Measurements from ENCODE around the gene SGO2. TPM values are rescaled to one million over a fixed set of nuclear protein-coding genes. Genes with fewer than 3 reads are reported as not detected.

Gene SGO2
- total RNA-seq, 1 donor from 2014 or later, result 4.9 TPM

- no peak for TF ChIP-seq EZH2 (IDR thresholded peaks at IDR 0.05; ENCODE audit: insufficient read depth, low read length)
- TF ChIP-seq, protein P1, sequence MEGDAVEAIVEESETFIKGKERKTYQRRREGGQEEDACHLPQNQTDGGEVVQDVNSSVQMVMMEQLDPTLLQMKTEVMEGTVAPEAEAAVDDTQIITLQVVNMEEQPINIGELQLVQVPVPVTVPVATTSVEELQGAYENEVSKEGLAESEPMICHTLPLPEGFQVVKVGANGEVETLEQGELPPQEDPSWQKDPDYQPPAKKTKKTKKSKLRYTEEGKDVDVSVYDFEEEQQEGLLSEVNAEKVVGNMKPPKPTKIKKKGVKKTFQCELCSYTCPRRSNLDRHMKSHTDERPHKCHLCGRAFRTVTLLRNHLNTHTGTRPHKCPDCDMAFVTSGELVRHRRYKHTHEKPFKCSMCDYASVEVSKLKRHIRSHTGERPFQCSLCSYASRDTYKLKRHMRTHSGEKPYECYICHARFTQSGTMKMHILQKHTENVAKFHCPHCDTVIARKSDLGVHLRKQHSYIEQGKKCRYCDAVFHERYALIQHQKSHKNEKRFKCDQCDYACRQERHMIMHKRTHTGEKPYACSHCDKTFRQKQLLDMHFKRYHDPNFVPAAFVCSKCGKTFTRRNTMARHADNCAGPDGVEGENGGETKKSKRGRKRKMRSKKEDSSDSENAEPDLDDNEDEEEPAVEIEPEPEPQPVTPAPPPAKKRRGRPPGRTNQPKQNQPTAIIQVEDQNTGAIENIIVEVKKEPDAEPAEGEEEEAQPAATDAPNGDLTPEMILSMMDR (IDR thresholded peaks at IDR 0.05; ENCODE audit: insufficient read depth, low read depth, low read length), result no peak
- Histone ChIP-seq H2AFZ (ENCODE audit: low read depth, low read length) (peak overlapping the region; percentile 86), H4K20me1 (ENCODE audit: insufficient read depth, low read length) (no peaks in the 10 kb centered on the region), H3K4me3 (ENCODE audit: insufficient read depth, low read depth, low read length) (no peak overlapping the region), H3K27ac (ENCODE audit: low read depth, low read length) (no peak overlapping the region), H3K4me1 (ENCODE audit: insufficient read depth, low read length) (peaks cover 10% of the 10 kb centered on the region), H3K27me3 (ENCODE audit: insufficient read depth, low read length) (no peaks in the 10 kb centered on the region), H3K79me2 (ENCODE audit: insufficient read depth, low read length) (no peaks in the 10 kb centered on the region), H3K9me3 (ENCODE audit: insufficient read depth, low read depth, low read length) (no peaks in the 10 kb centered on the region), H3K9ac (ENCODE audit: low read length) (no peak overlapping the region), H3K36me3 (ENCODE audit: insufficient read depth, low read length) (no peaks in the 10 kb centered on the region), H3K4me2 (ENCODE audit: low read length) (peak overlapping the region; percentile 97)
- FAIRE-seq, result no peak
- Mint-ChIP-seq H3K4me3 (ENCODE audit: unreplicated experiment) (peak overlapping the region; percentile 82), H3K9me3 (ENCODE audit: unreplicated experiment) (no peaks in the 10 kb centered on the region), H3K27me3 (ENCODE audit: low read depth, unreplicated experiment) (peaks cover 15% of the 10 kb centered on the region), H3K27ac (ENCODE audit: unreplicated experiment) (no peak overlapping the region), H3K4me1 (ENCODE audit: low read depth, unreplicated experiment) (peaks cover 1% of the 10 kb centered on the region), H3K36me3 (ENCODE audit: low read depth, unreplicated experiment) (no peaks in the 10 kb centered on the region)
- no peak for DNase-seq (ENCODE audit: low read depth)
Observed at GRCh38 chr2:200586644-200586975, 60.6 kb downstream of the SGO2 start.

- no peak overlapping the region for H2AFZ ChIP-seq (ENCODE audit: low read depth, low read length)
- Mint-ChIP-seq H3K9me3 (ENCODE audit: unreplicated experiment) (no peaks in the 10 kb centered on the region), H3K4me3 (ENCODE audit: unreplicated experiment) (no peak overlapping the region), H3K27ac (ENCODE audit: unreplicated experiment) (no peak overlapping the region), H3K27me3 (ENCODE audit: low read depth, unreplicated experiment) (peaks cover 15% of the 10 kb centered on the region), H3K36me3 (ENCODE audit: low read depth, unreplicated experiment) (no peaks in the 10 kb centered on the region), H3K4me1 (ENCODE audit: low read depth, unreplicated experiment) (peaks cover 1% of the 10 kb centered on the region)
- H3K4me1 ChIP-seq (ENCODE audit: insufficient read depth, low read length), result peaks cover 10% of the 10 kb centered on the region
- TF ChIP-seq, protein P1 (IDR thresholded peaks at IDR 0.05; ENCODE audit: insufficient read depth, low read depth, low read length), result no peak
- TF ChIP-seq EZH2 (IDR thresholded peaks at IDR 0.05; ENCODE audit: insufficient read depth, low read length), result no peak
- FAIRE-seq, result no peak
- no peak overlapping the region for H3K4me3 ChIP-seq (ENCODE audit: insufficient read depth, low read depth, low read length)
- no peak overlapping the region for H3K4me2 ChIP-seq (ENCODE audit: low read length)
- H3K79me2 ChIP-seq (ENCODE audit: insufficient read depth, low read length), result no peaks in the 10 kb centered on the region
- H3K27ac ChIP-seq (ENCODE audit: low read depth, low read length), result no peak overlapping the region
- DNase-seq (ENCODE audit: low read depth), result no peak
- H3K9me3 ChIP-seq (ENCODE audit: insufficient read depth, low read depth, low read length), result no peaks in the 10 kb centered on the region
- no peaks in the 10 kb centered on the region for H3K27me3 ChIP-seq (ENCODE audit: insufficient read depth, low read length)
- H3K36me3 ChIP-seq (ENCODE audit: insufficient read depth, low read length), result no peaks in the 10 kb centered on the region
- H3K9ac ChIP-seq (ENCODE audit: low read length), result no peak overlapping the region
- no peaks in the 10 kb centered on the region for H4K20me1 ChIP-seq (ENCODE audit: insufficient read depth, low read length)
Observed at GRCh38 chr2:200587007-200587616, 61.1 kb downstream of the SGO2 start.

DNA sequence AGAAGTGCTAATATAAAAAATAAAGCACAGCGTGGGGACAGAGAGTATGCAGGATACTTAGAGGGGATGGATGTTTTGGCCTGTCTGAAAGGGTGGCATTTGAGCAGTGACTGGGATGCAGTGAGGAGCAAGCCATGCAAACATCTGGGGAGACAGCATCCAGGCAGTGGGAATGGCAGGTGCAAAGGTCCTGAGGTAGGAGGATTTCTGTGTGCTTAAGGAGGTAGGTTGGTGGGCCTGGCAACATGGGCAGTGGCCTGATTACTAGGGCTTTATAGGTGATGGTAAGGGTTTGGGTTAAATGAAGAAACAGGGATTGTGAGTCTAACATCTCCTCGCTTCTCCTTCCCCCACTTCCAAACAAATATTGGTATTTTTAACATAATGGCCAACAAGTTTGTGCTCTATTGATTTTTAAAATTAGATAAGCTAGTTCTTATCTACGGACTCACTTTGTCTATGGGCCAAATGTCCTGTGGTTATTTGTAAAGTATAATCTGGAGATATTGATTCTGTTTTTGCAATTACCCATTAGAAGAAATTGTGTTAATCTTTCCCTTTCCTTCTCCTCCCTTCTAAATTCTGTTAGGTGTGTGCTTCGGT, 62.2 kb downstream of the SGO2 start:
- Mint-ChIP-seq H3K4me1 (ENCODE audit: low read depth, unreplicated experiment) (peaks cover 1% of the 10 kb centered on the region), H3K9me3 (ENCODE audit: unreplicated experiment) (no peaks in the 10 kb centered on the region), H3K27ac (ENCODE audit: unreplicated experiment) (no peak overlapping the region), H3K4me3 (ENCODE audit: unreplicated experiment) (no peak overlapping the region), H3K36me3 (ENCODE audit: low read depth, unreplicated experiment) (no peaks in the 10 kb centered on the region), H3K27me3 (ENCODE audit: low read depth, unreplicated experiment) (peaks cover 15% of the 10 kb centered on the region)
- Histone ChIP-seq H2AFZ (ENCODE audit: low read depth, low read length) (no peak overlapping the region), H3K9me3 (ENCODE audit: insufficient read depth, low read depth, low read length) (no peaks in the 10 kb centered on the region), H3K79me2 (ENCODE audit: insufficient read depth, low read length) (no peaks in the 10 kb centered on the region), H3K9ac (ENCODE audit: low read length) (no peak overlapping the region), H3K27ac (ENCODE audit: low read depth, low read length) (no peak overlapping the region), H3K36me3 (ENCODE audit: insufficient read depth, low read length) (no peaks in the 10 kb centered on the region), H3K27me3 (ENCODE audit: insufficient read depth, low read length) (no peaks in the 10 kb centered on the region), H4K20me1 (ENCODE audit: insufficient read depth, low read length) (no peaks in the 10 kb centered on the region), H3K4me3 (ENCODE audit: insufficient read depth, low read depth, low read length) (no peak overlapping the region), H3K4me2 (ENCODE audit: low read length) (no peak overlapping the region), H3K4me1 (ENCODE audit: insufficient read depth, low read length) (peaks cover 10% of the 10 kb centered on the region)
- no peak for DNase-seq (ENCODE audit: low read depth)
- FAIRE-seq, result no peak
- TF ChIP-seq EZH2 (IDR thresholded peaks at IDR 0.05; ENCODE audit: insufficient read depth, low read length), result no peak
- TF ChIP-seq, protein P1 (IDR thresholded peaks at IDR 0.05; ENCODE audit: insufficient read depth, low read depth, low read length), result no peak
